Smooth muscle cell (in vitro differentiated cells): ENCODE results near the gene ATRNL1. TPM values are rescaled to one million over a fixed set of nuclear protein-coding genes. Genes with fewer than 3 reads are reported as not detected.

ENCODE experiments used
- DNase-seq: peaks from one replicate; lab custom pipeline; 2025; ENCODE audit not compliant: unreplicated experiment; lab: John Stamatoyannopoulos, UW
- H2AFZ ChIP-seq: fragments of 200-600 bp; sonication (generic); 2 replicates; pipeline ENCODE4 v1.6.0; 2016; ENCODE audit warnings: antibody characterized with exemption, low read depth, mild to moderate bottlenecking
- H3F3A ChIP-seq: fragments of 200-600 bp; sonication (generic); 2 replicates; pipeline ENCODE4 v1.6.0; 2017; ENCODE audit warnings: antibody characterized with exemption, low read depth
- H3K27ac ChIP-seq: fragments of 200-600 bp; sonication (generic); 2 replicates; pipeline ENCODE4 v1.5.1; 2016; ENCODE audit warnings: low read depth, mild to moderate bottlenecking
- H3K27me3 ChIP-seq: fragments of 200-600 bp; sonication (generic); 2 replicates; pipeline ENCODE4 v1.6.1; 2016; ENCODE audit warnings: low read depth, mild to moderate bottlenecking
- H3K36me3 ChIP-seq: fragments of 200-600 bp; sonication (generic); 2 replicates; pipeline ENCODE4 v1.5.1; 2016; ENCODE audit warnings: low read depth
- H3K4me1 ChIP-seq: fragments of 200-600 bp; sonication (generic); 2 replicates; pipeline ENCODE4 v1.5.1; 2016; ENCODE audit warnings: low read depth
- H3K4me2 ChIP-seq: fragments of 200-600 bp; sonication (generic); 2 replicates; pipeline ENCODE4 v1.6.0; 2016; ENCODE audit warnings: mild to moderate bottlenecking
- H3K4me3 ChIP-seq: fragments of 200-600 bp; sonication (generic); 2 replicates; pipeline ENCODE4 v1.5.1; 2016; ENCODE audit warnings: mild to moderate bottlenecking
- H3K79me2 ChIP-seq: fragments of 200-600 bp; sonication (generic); 2 replicates; pipeline ENCODE4 v1.6.0; 2016; ENCODE audit warnings: low read depth, mild to moderate bottlenecking
- H3K9ac ChIP-seq: fragments of 200-600 bp; sonication (generic); 2 replicates; pipeline ENCODE4 v1.6.0; 2016; ENCODE audit warnings: low read depth
- H3K9me3 ChIP-seq: fragments of 200-600 bp; sonication (generic); replicated peaks from 2 replicates; pipeline ENCODE4 v1.5.1; 2016; ENCODE audit warnings: low read depth
- H4K20me1 ChIP-seq: fragments of 200-600 bp; sonication (generic); 2 replicates; pipeline ENCODE4 v1.6.0; 2016; ENCODE audit warnings: low read depth
- CTCF ChIP-seq: fragments of 200-600 bp; sonication (generic); IDR thresholded peaks from 2 replicates; pipeline ENCODE4 v1.5.1; 2017; ENCODE audit warnings: borderline replicate concordance, mild to moderate bottlenecking, antibody characterized with exemption; ENCODE audit not compliant: insufficient read depth, poor library complexity, severe bottlenecking
- WGBS: methylation state at CpG from one replicate; pipeline ENCODE4 v1.1.7; 2016; ENCODE audit warnings: low lambda C conversion rate; 5-methylcytosine and 5-hydroxymethylcytosine counted together
- polyA plus RNA-seq: library from polyadenylated mRNA; unstranded; fragments of >200 nt; fragmentation: Nextera tagmentation; extraction: Ambion mirVana; gene quantifications from 2 replicates; pipeline ENCODE4 v1.2.1, GENCODE V29; 2016
- total RNA-seq: library from RNA; depleted of rRNA; stranded (reverse); fragments of >200 nt; gene quantifications from 2 replicates; pipeline ENCODE4 v1.2.3, GENCODE V29; 2014

The ATRNL1 gene
- total and polyA plus RNA-seq, 2 experiments from 2014 or later: 2.7 to 14.9 TPM

DNA sequence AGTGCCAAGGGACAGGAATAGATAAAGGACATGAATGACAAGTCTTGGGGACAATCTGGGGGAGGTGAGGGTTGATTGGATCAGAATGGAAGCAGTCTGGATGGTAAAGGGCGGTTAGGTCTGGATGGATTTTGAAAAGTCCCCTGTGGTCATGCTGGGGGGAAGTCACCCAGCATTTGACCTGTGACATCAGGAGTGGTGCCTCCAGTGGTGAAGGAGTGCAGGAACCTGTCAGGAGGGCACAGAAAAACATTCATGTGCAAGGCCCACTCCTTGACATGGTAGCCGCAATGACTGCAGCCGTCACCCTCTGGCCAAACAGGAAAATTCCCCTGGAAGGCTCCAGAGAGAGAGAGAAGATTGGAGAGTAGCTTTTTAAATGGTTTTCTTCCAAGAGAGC lies 875.1 kb downstream of the ATRNL1 start:
- Histone ChIP-seq H3K36me3 (no peaks in the 10 kb centered on the region), H3K27me3 (peaks cover 3% of the 10 kb centered on the region), H3F3A (no peaks in the 10 kb centered on the region), H4K20me1 (no peaks in the 10 kb centered on the region), H3K9ac (no peak overlapping the region), H3K27ac (no peak overlapping the region), H3K4me2 (no peak overlapping the region), H3K9me3 (no peaks in the 10 kb centered on the region), H2AFZ (no peak overlapping the region), H3K4me1 (no peaks in the 10 kb centered on the region), H3K4me3 (no peak overlapping the region), H3K79me2 (no peaks in the 10 kb centered on the region)
- no peak for TF ChIP-seq CTCF
- 94% methylated on average over 3 of the region's 3 CpGs for WGBS
- no peak for DNase-seq

GRCh38 chr10:115969591-115969990 lies 876.4 kb downstream of the ATRNL1 start:
- H3K36me3 ChIP-seq: no peaks in the 10 kb centered on the region
- H3K9ac ChIP-seq: no peak overlapping the region
- H2AFZ ChIP-seq: no peak overlapping the region
- no peak for TF ChIP-seq CTCF
- H3K27ac ChIP-seq: no peak overlapping the region
- no peaks in the 10 kb centered on the region for H4K20me1 ChIP-seq
- H3K79me2 ChIP-seq: no peaks in the 10 kb centered on the region
- no peak for DNase-seq
- H3F3A ChIP-seq: no peaks in the 10 kb centered on the region
- H3K9me3 ChIP-seq: no peaks in the 10 kb centered on the region
- no peak overlapping the region for H3K4me2 ChIP-seq
- no peak overlapping the region for H3K4me3 ChIP-seq
- WGBS: 86% methylated on average over 11 of the region's 11 CpGs
- H3K4me1 ChIP-seq: no peaks in the 10 kb centered on the region
- H3K27me3 ChIP-seq: peaks cover 3% of the 10 kb centered on the region

- DNase-seq: no peak
- no peaks in the 10 kb centered on the region for H3K36me3 ChIP-seq
- no peak overlapping the region for H3K4me2 ChIP-seq
- 95% methylated on average over 6 of the region's 6 CpGs for WGBS
- no peak overlapping the region for H3K4me3 ChIP-seq
- H3K9me3 ChIP-seq: no peaks in the 10 kb centered on the region
- no peaks in the 10 kb centered on the region for H3F3A ChIP-seq
- H3K27me3 ChIP-seq: peaks cover 3% of the 10 kb centered on the region
- no peaks in the 10 kb centered on the region for H3K4me1 ChIP-seq
- H3K27ac ChIP-seq: no peak overlapping the region
- H4K20me1 ChIP-seq: no peaks in the 10 kb centered on the region
- H3K79me2 ChIP-seq: no peaks in the 10 kb centered on the region
- no peak overlapping the region for H3K9ac ChIP-seq
- TF ChIP-seq CTCF: no peak
- H2AFZ ChIP-seq: no peak overlapping the region
Measured at GRCh38 chr10:115971921-115972320, 878.8 kb downstream of the ATRNL1 start.

DNA sequence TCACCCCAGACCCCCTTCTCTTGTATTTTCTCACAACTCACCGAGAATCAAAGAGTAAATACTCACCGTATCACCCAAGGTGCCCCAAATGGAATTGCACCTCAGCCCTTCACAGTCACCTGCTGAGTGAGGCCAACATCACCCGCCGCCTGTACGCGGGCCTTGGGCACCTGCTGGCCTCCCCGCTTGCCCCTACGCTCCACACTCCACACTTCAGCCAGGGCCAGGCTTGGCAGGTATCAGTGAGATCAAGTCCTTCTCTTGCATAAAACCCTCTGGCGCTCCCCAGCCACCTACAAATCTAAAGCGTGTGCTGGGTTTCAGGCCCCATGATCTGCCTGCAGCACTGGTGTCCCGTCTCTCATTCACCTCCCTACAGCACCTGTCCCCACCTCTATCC lies 879.3 kb downstream of the ATRNL1 start:
- Histone ChIP-seq H3K27me3 (peaks cover 3% of the 10 kb centered on the region), H3K4me1 (no peaks in the 10 kb centered on the region), H3K4me2 (no peak overlapping the region), H3K9me3 (no peaks in the 10 kb centered on the region), H3F3A (no peaks in the 10 kb centered on the region), H2AFZ (no peak overlapping the region), H3K36me3 (no peaks in the 10 kb centered on the region), H3K9ac (no peak overlapping the region), H3K4me3 (no peak overlapping the region), H3K27ac (no peak overlapping the region), H3K79me2 (no peaks in the 10 kb centered on the region), H4K20me1 (no peaks in the 10 kb centered on the region)
- no peak for DNase-seq
- TF ChIP-seq CTCF: no peak
- 83% methylated on average over 11 of the region's 11 CpGs for WGBS
